Measurements from ENCODE around the gene MCC. TPM values are rescaled to one million over a fixed set of nuclear protein-coding genes. Genes with fewer than 3 reads are reported as not detected.
A peak's percentile ranks its signal among the peaks of the same experiment; 100 is the strongest.

MCC gene
- polyA plus RNA-seq, 4 donors = 0.45 to 3.5 (median 1.6) TPM

GRCh38 chr5:113343343-113343742, 144.9 kb downstream of the MCC start:
- H3K9me3 ChIP-seq (ENCODE audit: control insufficient read depth in 2 of 2, insufficient read depth in 1 of 2, low read depth in 1 of 2, low read length in 1 of 2) = no peaks in the 10 kb centered on the region
- H3K27me3 ChIP-seq (ENCODE audit: control insufficient read depth in 3 of 3, insufficient read depth in 3 of 3, low read length in 3 of 3) = no peaks in the 10 kb centered on the region
- no peaks in the 10 kb centered on the region for H3K36me3 ChIP-seq (ENCODE audit: control insufficient read depth in 3 of 3, insufficient read depth in 2 of 3, low read depth in 1 of 3, low read length in 3 of 3)
- H3K27ac ChIP-seq (ENCODE audit: low read depth in 1 of 3, low read length in 2 of 3) = no peak overlapping the region
- H3K4me1 ChIP-seq (ENCODE audit: control insufficient read depth in 3 of 3, insufficient read depth in 2 of 3, low read depth in 1 of 3, low read length in 2 of 3) = no peaks in the 10 kb centered on the region
- no peak overlapping the region for H3K4me3 ChIP-seq (ENCODE audit: low read depth in 1 of 3, low read length in 3 of 3)
- no peak for FAIRE-seq
- 71 to 72% (median 72%) methylated on average over 3 of the region's 3 CpGs for WGBS, 3 donors
- DNase-seq = no peak

GRCh38 chr5:113340537-113340936, 147.7 kb downstream of the MCC start:
- Histone ChIP-seq H3K4me1 (ENCODE audit: control insufficient read depth in 3 of 3, insufficient read depth in 2 of 3, low read depth in 1 of 3, low read length in 2 of 3) (no peaks in the 10 kb centered on the region), H3K9me3 (ENCODE audit: control insufficient read depth in 2 of 2, insufficient read depth in 1 of 2, low read depth in 1 of 2, low read length in 1 of 2) (no peaks in the 10 kb centered on the region), H3K4me3 (ENCODE audit: low read depth in 1 of 3, low read length in 3 of 3) (no peak overlapping the region), H3K36me3 (ENCODE audit: control insufficient read depth in 3 of 3, insufficient read depth in 2 of 3, low read depth in 1 of 3, low read length in 3 of 3) (no peaks in the 10 kb centered on the region), H3K27me3 (ENCODE audit: control insufficient read depth in 3 of 3, insufficient read depth in 3 of 3, low read length in 3 of 3) (no peaks in the 10 kb centered on the region), H3K27ac (ENCODE audit: low read depth in 1 of 3, low read length in 2 of 3) (no peak overlapping the region)
- 60 to 78% (median 73%) methylated on average over 7 of the region's 7 CpGs for WGBS, 3 donors
- no peak for FAIRE-seq
- no peak for DNase-seq

- Histone ChIP-seq H3K27ac (ENCODE audit: low read depth in 1 of 3, low read length in 2 of 3) (no peak overlapping the region), H3K36me3 (ENCODE audit: control insufficient read depth in 3 of 3, insufficient read depth in 2 of 3, low read depth in 1 of 3, low read length in 3 of 3) (no peaks in the 10 kb centered on the region), H3K27me3 (ENCODE audit: control insufficient read depth in 3 of 3, insufficient read depth in 3 of 3, low read length in 3 of 3) (no peaks in the 10 kb centered on the region), H3K4me3 (ENCODE audit: low read depth in 1 of 3, low read length in 3 of 3) (no peak overlapping the region), H3K4me1 (ENCODE audit: control insufficient read depth in 3 of 3, insufficient read depth in 2 of 3, low read depth in 1 of 3, low read length in 2 of 3) (no peaks in the 10 kb centered on the region), H3K9me3 (ENCODE audit: control insufficient read depth in 2 of 2, insufficient read depth in 1 of 2, low read depth in 1 of 2, low read length in 1 of 2) (no peaks in the 10 kb centered on the region)
- WGBS, 3 donors = 66 to 85% (median 76%) methylated on average over 3 of the region's 3 CpGs
- DNase-seq = no peak
- FAIRE-seq = no peak
Measured at GRCh38 chr5:113338628-113339027, 149.6 kb downstream of the MCC start.

- no peak for FAIRE-seq
- 84 to 87% (median 85%) methylated on average over 6 of the region's 6 CpGs for WGBS, 3 donors
- H3K27me3 ChIP-seq (ENCODE audit: control insufficient read depth in 3 of 3, insufficient read depth in 3 of 3, low read length in 3 of 3) = no peaks in the 10 kb centered on the region
- no peaks in the 10 kb centered on the region for H3K36me3 ChIP-seq (ENCODE audit: control insufficient read depth in 3 of 3, insufficient read depth in 2 of 3, low read depth in 1 of 3, low read length in 3 of 3)
- no peaks in the 10 kb centered on the region for H3K9me3 ChIP-seq (ENCODE audit: control insufficient read depth in 2 of 2, insufficient read depth in 1 of 2, low read depth in 1 of 2, low read length in 1 of 2)
- DNase-seq = no peak
- no peak overlapping the region for H3K4me3 ChIP-seq (ENCODE audit: low read depth in 1 of 3, low read length in 3 of 3)
- H3K27ac ChIP-seq (ENCODE audit: low read depth in 1 of 3, low read length in 2 of 3) = no peak overlapping the region
- H3K4me1 ChIP-seq (ENCODE audit: control insufficient read depth in 3 of 3, insufficient read depth in 2 of 3, low read depth in 1 of 3, low read length in 2 of 3) = no peaks in the 10 kb centered on the region
Measured at GRCh38 chr5:113337515-113338415, 150.5 kb downstream of the MCC start.

- Histone ChIP-seq H3K9me3 (ENCODE audit: control insufficient read depth in 2 of 2, insufficient read depth in 1 of 2, low read depth in 1 of 2, low read length in 1 of 2) (no peaks in the 10 kb centered on the region), H3K4me1 (ENCODE audit: control insufficient read depth in 3 of 3, insufficient read depth in 2 of 3, low read depth in 1 of 3, low read length in 2 of 3) (no peaks in the 10 kb centered on the region), H3K27me3 (ENCODE audit: control insufficient read depth in 3 of 3, insufficient read depth in 3 of 3, low read length in 3 of 3) (no peaks in the 10 kb centered on the region), H3K4me3 (ENCODE audit: low read depth in 1 of 3, low read length in 3 of 3) (no peak overlapping the region), H3K27ac (ENCODE audit: low read depth in 1 of 3, low read length in 2 of 3) (no peak overlapping the region), H3K36me3 (ENCODE audit: control insufficient read depth in 3 of 3, insufficient read depth in 2 of 3, low read depth in 1 of 3, low read length in 3 of 3) (no peaks in the 10 kb centered on the region)
- DNase-seq (no peak), FAIRE-seq (no peak)
- WGBS, 3 donors = 49 to 63% (median 60%) methylated on average over 4 of the region's 4 CpGs
Measured at GRCh38 chr5:113336975-113337374, 151.3 kb downstream of the MCC start.

- H3K4me3 ChIP-seq (ENCODE audit: low read depth in 1 of 3, low read length in 3 of 3) = no peak overlapping the region
- WGBS, 3 donors = 87 to 97% (median 97%) methylated on average over 1 of the region's 1 CpG
- DNase-seq (no peak), FAIRE-seq (no peak)
- no peaks in the 10 kb centered on the region for H3K9me3 ChIP-seq (ENCODE audit: control insufficient read depth in 2 of 2, insufficient read depth in 1 of 2, low read depth in 1 of 2, low read length in 1 of 2)
- H3K36me3 ChIP-seq (ENCODE audit: control insufficient read depth in 3 of 3, insufficient read depth in 2 of 3, low read depth in 1 of 3, low read length in 3 of 3) = no peaks in the 10 kb centered on the region
- H3K27ac ChIP-seq (ENCODE audit: low read depth in 1 of 3, low read length in 2 of 3) = no peak overlapping the region
- no peaks in the 10 kb centered on the region for H3K4me1 ChIP-seq (ENCODE audit: control insufficient read depth in 3 of 3, insufficient read depth in 2 of 3, low read depth in 1 of 3, low read length in 2 of 3)
- no peaks in the 10 kb centered on the region for H3K27me3 ChIP-seq (ENCODE audit: control insufficient read depth in 3 of 3, insufficient read depth in 3 of 3, low read length in 3 of 3)
Measured at GRCh38 chr5:113333411-113333810, 154.8 kb downstream of the MCC start.

- WGBS, 3 donors = 55 to 79% (median 76%) methylated on average over 4 of the region's 4 CpGs
- no peak for DNase-seq
Measured at GRCh38 chr5:113331209-113331551, 157.1 kb downstream of the MCC start.

GRCh38 chr5:113330533-113331208, 157.6 kb downstream of the MCC start:
- 19 to 32% (median 24%) methylated on average over 4 of the region's 4 CpGs for WGBS, 3 donors
- Histone ChIP-seq H3K4me3 (ENCODE audit: low read depth in 1 of 3, low read length in 3 of 3) (no peak overlapping the region), H3K36me3 (ENCODE audit: control insufficient read depth in 3 of 3, insufficient read depth in 2 of 3, low read depth in 1 of 3, low read length in 3 of 3) (no peaks in the 10 kb centered on the region), H3K27me3 (ENCODE audit: control insufficient read depth in 3 of 3, insufficient read depth in 3 of 3, low read length in 3 of 3) (no peaks in the 10 kb centered on the region), H3K4me1 (ENCODE audit: control insufficient read depth in 3 of 3, insufficient read depth in 2 of 3, low read depth in 1 of 3, low read length in 2 of 3) (no peaks in the 10 kb centered on the region), H3K27ac (ENCODE audit: low read depth in 1 of 3, low read length in 2 of 3) (no peak overlapping the region), H3K9me3 (ENCODE audit: control insufficient read depth in 2 of 2, insufficient read depth in 1 of 2, low read depth in 1 of 2, low read length in 1 of 2) (no peaks in the 10 kb centered on the region)
- peak; percentile 20 to 29 for DNase-seq
- no peak for FAIRE-seq

More at GRCh38 chr5:113331209-113331551, 157.1 kb downstream of the MCC start:
- no peaks in the 10 kb centered on the region for H3K4me1 ChIP-seq (ENCODE audit: control insufficient read depth in 3 of 3, insufficient read depth in 2 of 3, low read depth in 1 of 3, low read length in 2 of 3)
- no peak for FAIRE-seq
- no peaks in the 10 kb centered on the region for H3K27me3 ChIP-seq (ENCODE audit: control insufficient read depth in 3 of 3, insufficient read depth in 3 of 3, low read length in 3 of 3)
- H3K27ac ChIP-seq (ENCODE audit: low read depth in 1 of 3, low read length in 2 of 3) = no peak overlapping the region
- H3K4me3 ChIP-seq (ENCODE audit: low read depth in 1 of 3, low read length in 3 of 3) = no peak overlapping the region
- H3K36me3 ChIP-seq (ENCODE audit: control insufficient read depth in 3 of 3, insufficient read depth in 2 of 3, low read depth in 1 of 3, low read length in 3 of 3) = no peaks in the 10 kb centered on the region
- H3K9me3 ChIP-seq (ENCODE audit: control insufficient read depth in 2 of 2, insufficient read depth in 1 of 2, low read depth in 1 of 2, low read length in 1 of 2) = no peaks in the 10 kb centered on the region

Data from small intestine (tissue), 7 donors.